Neural progenitor cell (in vitro differentiated cells): ENCODE data around the gene MEX3D. TPM values are rescaled to one million over a fixed set of nuclear protein-coding genes. Genes with fewer than 3 reads are reported as not detected.

Source experiments
- DNase-seq: peaks from one replicate; pipeline ENCODE4 v3.0.0-alpha.2; 2016; ENCODE audit warnings: low spot score
- H2AFZ ChIP-seq: fragments of 200-600 bp; sonication (generic); replicated peaks from 2 replicates; pipeline ENCODE4 v1.6.1; 2016; ENCODE audit warnings: antibody characterized with exemption
- H3F3A ChIP-seq: fragments of 200-600 bp; sonication (generic); 2 replicates; pipeline ENCODE4 v1.6.1; 2016; ENCODE audit warnings: antibody characterized with exemption, low read depth
- H3K27ac ChIP-seq: fragments of 200-600 bp; sonication (generic); 2 replicates; pipeline ENCODE4 v1.5.1; 2016; ENCODE audit warnings: mild to moderate bottlenecking
- H3K27me3 ChIP-seq: fragments of 200-600 bp; sonication (generic); 2 replicates; pipeline ENCODE4 v1.6.1; 2016; ENCODE audit warnings: mild to moderate bottlenecking, moderate library complexity
- H3K36me3 ChIP-seq: fragments of 200-600 bp; sonication (generic); 2 replicates; pipeline ENCODE4 v1.5.1; 2016
- H3K4me1 ChIP-seq: fragments of 200-600 bp; sonication (generic); 2 replicates; pipeline ENCODE4 v1.6.1; 2016; ENCODE audit warnings: mixed run types
- H3K4me2 ChIP-seq: fragments of 200-600 bp; sonication (generic); 2 replicates; pipeline ENCODE4 v1.6.1; 2016
- H3K4me3 ChIP-seq: fragments of 200-600 bp; sonication (generic); 2 replicates; pipeline ENCODE4 v1.5.1; 2016
- H3K79me2 ChIP-seq: fragments of 200-600 bp; sonication (generic); 2 replicates; pipeline ENCODE4 v1.6.1; 2016; ENCODE audit warnings: low read depth
- H3K9ac ChIP-seq: fragments of 200-600 bp; sonication (generic); 2 replicates; pipeline ENCODE4 v1.6.1; 2016
- H3K9me3 ChIP-seq: fragments of 200-600 bp; sonication (generic); 2 replicates; pipeline ENCODE4 v1.5.1; 2016; ENCODE audit warnings: low read depth
- H4K20me1 ChIP-seq: fragments of 200-600 bp; sonication (generic); 2 replicates; pipeline ENCODE4 v1.6.1; 2016; ENCODE audit warnings: low read depth
- H3K27ac Mint-ChIP-seq: 3 replicates; pipeline ENCODE4 v1.8.0; 2021; ENCODE audit warnings: mixed read lengths
- H3K27me3 Mint-ChIP-seq: 2 replicates; pipeline ENCODE4 v1.8.0; 2022; ENCODE audit warnings: low read depth, mild to moderate bottlenecking, inconsistent platforms, moderate library complexity, mixed read lengths; ENCODE audit not compliant: insufficient read depth
- H3K36me3 Mint-ChIP-seq: 3 replicates; pipeline ENCODE4 v1.8.0; 2021; ENCODE audit warnings: mixed read lengths
- H3K4me1 Mint-ChIP-seq: 3 replicates; pipeline ENCODE4 v1.8.0; 2021; ENCODE audit warnings: mixed read lengths
- H3K4me3 Mint-ChIP-seq: 3 replicates; pipeline ENCODE4 v1.8.0; 2021; ENCODE audit warnings: mild to moderate bottlenecking, moderate library complexity, mixed read lengths
- H3K9me3 Mint-ChIP-seq: 3 replicates; pipeline ENCODE4 v1.8.0; 2020; ENCODE audit warnings: mixed read lengths
- CTCF ChIP-seq: fragments of 200-600 bp; sonication (generic); IDR thresholded peaks from 2 replicates; pipeline ENCODE4 v1.5.1; 2017; ENCODE audit warnings: antibody characterized with exemption, mild to moderate bottlenecking
- EZH2 ChIP-seq: fragments of 200-600 bp; sonication (generic); IDR thresholded peaks from 2 replicates; pipeline ENCODE4 v1.6.1; 2017; ENCODE audit warnings: antibody characterized with exemption, mild to moderate bottlenecking, moderate library complexity
- EZH2phosphoT487 ChIP-seq: fragments of 200-600 bp; sonication (generic); IDR thresholded peaks from 2 replicates; pipeline ENCODE4 v1.6.1; 2017; ENCODE audit warnings: antibody characterized with exemption
- total RNA-seq: library from RNA; depleted of rRNA; stranded (reverse); fragments of >200 nt; gene quantifications from 2 replicates; pipeline ENCODE4 v1.2.3, GENCODE V29; 2015; ENCODE audit warnings: low replicate concordance

MEX3D gene
- total RNA-seq, 1 donor from 2014 or later = 15.9 TPM

DNA sequence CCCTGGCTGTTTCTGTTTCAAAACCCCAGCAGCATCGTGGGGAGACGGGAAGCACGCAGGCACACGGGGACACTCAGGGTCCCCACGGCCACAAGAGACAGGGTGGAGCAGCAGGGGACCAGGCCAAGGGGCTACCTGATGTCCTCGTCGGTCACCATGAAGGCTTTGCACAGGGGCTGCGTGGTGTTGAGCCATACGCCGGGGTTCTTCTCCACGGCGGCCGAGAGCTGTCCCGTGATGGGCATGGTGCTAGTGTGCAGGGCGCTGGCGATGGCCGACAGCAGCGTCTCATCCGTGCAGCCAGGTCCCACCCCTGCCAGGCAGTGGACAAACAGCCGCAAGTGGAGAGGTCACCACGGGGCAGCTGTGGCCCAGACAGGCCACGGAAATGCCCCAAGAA is 12.8 kb upstream of the MEX3D start:
- TF ChIP-seq CTCF = no peak
- TF ChIP-seq EZH2phosphoT487 = no peak
- TF ChIP-seq EZH2 = no peak
- H3K4me2 ChIP-seq = no peak overlapping the region

GRCh38 chr19:1580382-1580781 is 12.3 kb upstream of the MEX3D start:
- H3K4me1 Mint-ChIP-seq = no peaks in the 10 kb centered on the region
- Histone ChIP-seq H3K4me3 (no peak overlapping the region), H3F3A (no peaks in the 10 kb centered on the region), H3K27me3 (no peaks in the 10 kb centered on the region), H3K36me3 (no peaks in the 10 kb centered on the region), H3K79me2 (peaks cover 7% of the 10 kb centered on the region), H3K9me3 (no peaks in the 10 kb centered on the region), H3K9ac (no peak overlapping the region), H3K4me2 (no peak overlapping the region), H3K27ac (no peak overlapping the region), H3K4me1 (no peaks in the 10 kb centered on the region), H4K20me1 (peaks cover 24% of the 10 kb centered on the region), H2AFZ (no peak overlapping the region)
- no peak overlapping the region for H3K4me3 Mint-ChIP-seq
- no peak for DNase-seq
- no peak overlapping the region for H3K27ac Mint-ChIP-seq
- no peaks in the 10 kb centered on the region for H3K9me3 Mint-ChIP-seq
- H3K36me3 Mint-ChIP-seq = peaks cover 22% of the 10 kb centered on the region
- H3K27me3 Mint-ChIP-seq = peaks cover 2% of the 10 kb centered on the region
- TF ChIP-seq EZH2 = no peak

More for the DNA sequence above, 12.8 kb upstream of the MEX3D start:
- Histone ChIP-seq H3K4me1 (no peaks in the 10 kb centered on the region), H3K4me3 (no peak overlapping the region), H3F3A (no peaks in the 10 kb centered on the region), H3K79me2 (peaks cover 12% of the 10 kb centered on the region), H3K27me3 (no peaks in the 10 kb centered on the region), H2AFZ (no peak overlapping the region), H4K20me1 (peaks cover 28% of the 10 kb centered on the region), H3K9me3 (no peaks in the 10 kb centered on the region), H3K27ac (no peak overlapping the region), H3K9ac (no peak overlapping the region), H3K36me3 (no peaks in the 10 kb centered on the region)
- H3K27me3 Mint-ChIP-seq = peaks cover 2% of the 10 kb centered on the region
- H3K36me3 Mint-ChIP-seq = peaks cover 25% of the 10 kb centered on the region
- no peak for DNase-seq
- no peaks in the 10 kb centered on the region for H3K9me3 Mint-ChIP-seq
- no peak overlapping the region for H3K27ac Mint-ChIP-seq
- H3K4me3 Mint-ChIP-seq = no peak overlapping the region
- no peaks in the 10 kb centered on the region for H3K4me1 Mint-ChIP-seq

DNA sequence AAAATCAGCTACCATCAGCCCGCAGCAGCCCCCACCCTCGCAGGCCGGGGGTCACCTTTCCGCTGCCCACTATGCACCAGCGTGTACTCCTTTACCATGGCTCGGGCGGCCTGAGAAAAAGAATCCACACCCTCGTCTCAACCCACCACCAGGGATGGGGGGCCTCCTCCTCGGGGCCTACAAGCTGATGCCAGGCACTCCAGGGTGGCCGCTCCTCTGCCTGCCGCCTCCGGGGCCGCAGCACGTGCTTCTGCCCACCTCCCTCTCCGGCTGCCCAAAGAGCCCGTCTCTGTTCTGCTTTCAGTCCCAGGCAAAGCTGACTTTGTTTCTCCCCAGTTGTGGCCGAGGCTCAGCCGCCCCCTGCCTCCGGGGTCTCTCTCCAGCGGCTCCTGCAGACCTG is 11.1 kb upstream of the MEX3D start:
- no peak overlapping the region for H3K27ac ChIP-seq
- H3K36me3 ChIP-seq = no peaks in the 10 kb centered on the region
- no peaks in the 10 kb centered on the region for H3K27me3 Mint-ChIP-seq
- TF ChIP-seq EZH2 = no peak
- no peak for TF ChIP-seq EZH2phosphoT487
- H3K4me1 ChIP-seq = no peaks in the 10 kb centered on the region
- no peaks in the 10 kb centered on the region for H3K79me2 ChIP-seq
- H3K4me3 Mint-ChIP-seq = peak overlapping the region; percentile 13
- H3K9ac ChIP-seq = no peak overlapping the region
- no peaks in the 10 kb centered on the region for H3K9me3 Mint-ChIP-seq
- H3K4me2 ChIP-seq = no peak overlapping the region
- no peaks in the 10 kb centered on the region for H3F3A ChIP-seq
- H3K27me3 ChIP-seq = no peaks in the 10 kb centered on the region
- no peak overlapping the region for H3K4me3 ChIP-seq
- peaks cover 15% of the 10 kb centered on the region for H3K36me3 Mint-ChIP-seq
- H3K4me1 Mint-ChIP-seq = no peaks in the 10 kb centered on the region
- H3K9me3 ChIP-seq = no peaks in the 10 kb centered on the region
- no peak for DNase-seq
- peaks cover 24% of the 10 kb centered on the region for H4K20me1 ChIP-seq
- no peak overlapping the region for H2AFZ ChIP-seq
- H3K27ac Mint-ChIP-seq = peak overlapping the region; percentile 85

GRCh38 chr19:1577929-1578618 is 9.9 kb upstream of the MEX3D start:
- Mint-ChIP-seq H3K27me3 (no peaks in the 10 kb centered on the region), H3K4me1 (no peaks in the 10 kb centered on the region), H3K27ac (no peak overlapping the region), H3K4me3 (no peak overlapping the region), H3K36me3 (peaks cover 14% of the 10 kb centered on the region), H3K9me3 (no peaks in the 10 kb centered on the region)
- no peak overlapping the region for H3K27ac ChIP-seq
- no peak overlapping the region for H3K4me2 ChIP-seq
- DNase-seq = no peak
- H4K20me1 ChIP-seq = peaks cover 24% of the 10 kb centered on the region
- H3K9ac ChIP-seq = no peak overlapping the region
- no peaks in the 10 kb centered on the region for H3K27me3 ChIP-seq
- no peak for TF ChIP-seq EZH2
- no peak for TF ChIP-seq CTCF
- no peak for TF ChIP-seq EZH2phosphoT487
- H3K79me2 ChIP-seq = no peaks in the 10 kb centered on the region
- H3K4me1 ChIP-seq = no peaks in the 10 kb centered on the region
- H2AFZ ChIP-seq = no peak overlapping the region
- no peaks in the 10 kb centered on the region for H3K36me3 ChIP-seq
- H3K9me3 ChIP-seq = no peaks in the 10 kb centered on the region
- no peak overlapping the region for H3K4me3 ChIP-seq
- no peaks in the 10 kb centered on the region for H3F3A ChIP-seq
